Coronary artery (tissue), 2 donors: Measurements from ENCODE around the gene PWP1.
"Not testable (repeated sequence)": the region's sequence is repeated elsewhere in the genome, so short reads cannot be mapped to it uniquely, and the experiment has no call there.

Experiments used
- DNase-seq: peaks from one replicate; pipeline ENCODE4 v3.0.0-alpha.2; 2017; ENCODE audit warnings: low spot score
- H3K27ac ChIP-seq, 2 donors: fragments of 200-600 bp; sonication (generic); one replicate each; pipeline ENCODE4 v1.5.1; 2016 to 2019
- H3K4me3 ChIP-seq: fragments of 200-600 bp; sonication (generic); 2 replicates; pipeline ENCODE4 v1.5.1; 2016; ENCODE audit warnings: mild to moderate bottlenecking, moderate library complexity
- CTCF ChIP-seq: fragments of 200-600 bp; sonication (generic); IDR thresholded peaks from one replicate; pipeline ENCODE4 v1.5.1; 2019; ENCODE audit warnings: antibody characterized with exemption

The PWP1 gene

GRCh38 chr12:107715780-107716179, 30.2 kb downstream of the PWP1 start:
- no peak for DNase-seq
- H3K4me3 ChIP-seq: no peak overlapping the region
- no peak for TF ChIP-seq CTCF
- no peak overlapping the region for H3K27ac ChIP-seq

- Histone ChIP-seq H3K4me3 (no peak overlapping the region), H3K27ac (no peak overlapping the region)
- TF ChIP-seq CTCF: no peak
- DNase-seq: no peak
Observed at GRCh38 chr12:107718606-107719005, 33.0 kb downstream of the PWP1 start.

GRCh38 chr12:107727327-107727726, 41.7 kb downstream of the PWP1 start:
- not testable (repeated sequence) for H3K4me3 ChIP-seq, H3K27ac ChIP-seq, DNase-seq

GRCh38 chr12:107727742-107728141, 42.1 kb downstream of the PWP1 start:
- H3K4me3 ChIP-seq, H3K27ac ChIP-seq, DNase-seq: not testable (repeated sequence)

- no peak for TF ChIP-seq CTCF
- no peak for DNase-seq
- no peak overlapping the region for H3K4me3 ChIP-seq
- H3K27ac ChIP-seq: no peak overlapping the region
Observed at GRCh38 chr12:107730618-107731341, 45.2 kb downstream of the PWP1 start.

GRCh38 chr12:107731366-107731765, 45.8 kb downstream of the PWP1 start:
- no peak for DNase-seq
- no peak overlapping the region for H3K4me3 ChIP-seq
- no peak overlapping the region for H3K27ac ChIP-seq
- TF ChIP-seq CTCF: no peak

- H3K27ac ChIP-seq: no peak overlapping the region
- no peak for DNase-seq
- TF ChIP-seq CTCF: no peak
- H3K4me3 ChIP-seq: no peak overlapping the region
Observed at GRCh38 chr12:107732365-107732764, 46.8 kb downstream of the PWP1 start.

- Histone ChIP-seq H3K27ac (no peak overlapping the region), H3K4me3 (no peak overlapping the region)
- no peak for TF ChIP-seq CTCF
- no peak for DNase-seq
Observed at GRCh38 chr12:107734139-107734538, 48.5 kb downstream of the PWP1 start.
